Hepatic stellate cell (primary cell): ENCODE measurements around the gene ENC1.

Source experiments
- DNase-seq: peaks from one replicate; pipeline ENCODE4 v3.0.0; 2011; ENCODE audit warnings: low spot score

The ENC1 gene

DNA sequence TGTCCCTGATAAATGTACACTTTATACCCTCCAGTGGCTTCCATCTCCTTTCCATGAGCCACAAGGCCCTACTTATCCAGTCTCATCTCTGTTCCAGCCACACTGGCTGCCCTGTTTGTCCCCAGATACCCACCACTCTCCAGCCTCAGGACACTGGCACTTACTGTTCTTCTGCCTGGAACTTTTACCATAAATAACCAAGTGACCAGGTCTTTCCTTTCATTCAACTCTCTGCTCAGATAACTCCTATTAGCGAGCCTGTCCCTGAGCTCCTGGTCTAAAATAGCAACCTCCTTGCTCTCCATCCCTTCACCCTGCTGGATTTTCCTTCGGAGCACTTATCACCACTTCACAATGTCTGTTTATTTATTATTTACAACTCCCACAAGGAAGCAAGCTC lies 16.6 kb upstream of the ENC1 start:
- no peak for DNase-seq

DNA sequence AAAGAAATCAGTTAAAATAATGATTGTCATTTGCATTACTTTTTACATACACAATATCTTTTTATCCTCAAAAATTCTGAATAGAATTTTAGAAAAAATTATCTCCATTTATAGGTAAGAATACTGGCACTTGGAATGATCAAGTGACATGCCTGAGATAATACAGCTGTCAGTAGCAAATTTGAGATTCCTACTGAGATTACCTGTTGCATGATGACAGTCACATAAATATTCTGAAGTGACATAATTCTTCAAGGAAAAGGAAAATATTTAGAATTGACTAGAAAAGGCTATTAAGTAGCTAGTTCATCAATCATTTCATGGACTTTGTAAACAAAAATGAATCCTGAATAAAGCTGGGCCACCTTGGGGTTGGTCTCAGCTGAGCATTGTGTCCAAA lies 15.2 kb upstream of the ENC1 start:
- DNase-seq = no peak

DNA sequence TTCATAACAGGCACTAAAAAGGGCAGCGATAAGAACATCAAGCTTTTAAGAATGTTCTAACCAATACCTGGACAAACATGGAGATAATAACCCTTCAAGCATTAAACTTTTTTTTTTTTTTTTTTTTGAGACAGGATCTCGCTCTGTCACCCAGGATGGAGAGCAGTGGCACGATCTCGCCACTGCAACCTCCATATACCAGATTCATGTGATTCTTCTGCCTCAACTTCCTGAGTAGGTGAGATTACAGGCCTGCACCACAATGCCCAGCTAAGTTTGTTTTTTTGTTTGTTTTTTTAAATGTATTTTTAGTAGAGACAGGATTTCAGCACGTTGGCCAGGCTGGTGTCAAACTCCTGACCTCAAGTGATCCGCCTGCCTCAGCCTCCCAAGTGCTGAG lies 14.7 kb upstream of the ENC1 start:
- no peak for DNase-seq

- no peak for DNase-seq
Observed at GRCh38 chr5:74653991-74654390, 13.5 kb upstream of the ENC1 start.

GRCh38 chr5:74652576-74652975 lies 12.0 kb upstream of the ENC1 start:
- no peak for DNase-seq

DNA sequence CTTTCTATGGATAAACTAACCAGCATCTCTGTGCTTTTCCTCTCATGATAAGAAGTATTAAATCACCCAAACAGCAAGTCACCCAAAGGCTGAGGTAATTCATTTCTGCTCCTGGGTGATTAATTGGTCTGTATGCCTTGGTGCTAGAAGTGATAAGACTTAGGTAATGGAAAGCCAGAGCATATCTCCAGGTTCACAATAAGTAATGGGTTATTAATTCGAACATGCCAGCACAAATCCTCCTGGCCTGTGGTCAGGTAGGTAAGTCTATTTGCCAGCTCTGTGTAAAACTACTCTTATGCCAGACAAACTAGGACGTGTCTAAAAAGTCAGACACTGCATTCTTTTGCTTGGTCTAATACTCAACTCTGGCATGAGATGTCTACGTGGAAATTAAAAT lies 11.2 kb upstream of the ENC1 start:
- no peak for DNase-seq

- DNase-seq = no peak
Observed at GRCh38 chr5:74649421-74649973, 9.0 kb upstream of the ENC1 start.

DNA sequence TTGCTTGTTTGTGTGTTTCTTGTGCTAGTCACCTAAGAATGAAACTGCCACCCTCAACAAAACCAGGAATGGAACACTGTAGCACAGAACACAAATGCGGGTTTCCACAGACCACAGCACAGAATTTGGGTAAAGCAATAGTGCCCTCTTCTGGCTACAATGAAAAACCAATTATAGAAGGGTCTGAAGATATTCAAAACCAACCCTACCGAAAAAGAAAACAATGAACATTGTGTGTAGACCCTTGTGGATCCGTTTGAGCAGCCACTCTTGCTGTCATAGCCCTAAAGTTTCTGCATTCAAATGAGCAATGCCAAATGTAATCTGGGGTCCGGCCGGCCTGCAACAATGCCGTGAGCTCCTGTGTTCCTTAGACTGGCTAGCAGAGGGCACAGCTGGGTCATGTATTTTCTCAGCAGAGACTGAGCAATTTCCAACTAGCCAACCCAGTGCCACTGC lies 8.3 kb upstream of the ENC1 start:
- peak; percentile 66 for DNase-seq

DNA sequence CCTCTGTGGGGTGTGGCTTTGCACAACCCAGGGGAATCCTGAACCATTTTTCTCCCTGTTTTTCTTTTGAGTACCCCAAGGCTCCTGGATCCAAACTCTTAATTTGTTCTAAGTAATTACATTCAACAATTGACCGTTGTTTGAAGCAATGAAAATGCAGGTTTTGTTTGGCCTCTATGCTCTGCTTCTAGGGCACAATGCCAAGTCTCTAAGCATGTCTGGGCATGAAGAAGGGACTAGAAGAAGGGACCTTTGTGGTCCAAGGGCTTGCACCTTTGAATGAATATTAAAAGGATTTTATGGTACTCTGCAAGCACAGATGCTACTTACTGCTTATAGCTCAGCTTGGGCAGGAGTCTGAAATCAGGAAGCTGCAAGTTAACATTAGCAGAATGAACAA lies 6.6 kb upstream of the ENC1 start:
- no peak for DNase-seq

- DNase-seq = peak; percentile 72
Observed at GRCh38 chr5:74643111-74643562, 2.6 kb upstream of the ENC1 start.

DNA sequence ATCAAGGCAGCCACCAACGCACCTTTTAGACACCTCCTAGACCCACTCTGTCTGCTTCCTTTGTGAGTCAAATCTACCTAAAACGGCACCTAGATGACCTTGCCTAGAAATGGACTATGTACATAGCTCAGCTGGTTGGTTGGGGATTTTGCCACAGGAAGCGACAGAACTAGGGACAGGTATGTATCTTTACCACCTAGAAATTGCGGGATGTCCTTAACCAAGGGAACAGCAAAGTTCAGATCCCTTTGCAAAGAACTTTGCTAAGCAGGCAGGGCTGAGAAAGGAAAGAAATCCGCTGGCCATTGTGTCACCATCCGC lies 2.0 kb upstream of the ENC1 start:
- no peak for DNase-seq

DNA sequence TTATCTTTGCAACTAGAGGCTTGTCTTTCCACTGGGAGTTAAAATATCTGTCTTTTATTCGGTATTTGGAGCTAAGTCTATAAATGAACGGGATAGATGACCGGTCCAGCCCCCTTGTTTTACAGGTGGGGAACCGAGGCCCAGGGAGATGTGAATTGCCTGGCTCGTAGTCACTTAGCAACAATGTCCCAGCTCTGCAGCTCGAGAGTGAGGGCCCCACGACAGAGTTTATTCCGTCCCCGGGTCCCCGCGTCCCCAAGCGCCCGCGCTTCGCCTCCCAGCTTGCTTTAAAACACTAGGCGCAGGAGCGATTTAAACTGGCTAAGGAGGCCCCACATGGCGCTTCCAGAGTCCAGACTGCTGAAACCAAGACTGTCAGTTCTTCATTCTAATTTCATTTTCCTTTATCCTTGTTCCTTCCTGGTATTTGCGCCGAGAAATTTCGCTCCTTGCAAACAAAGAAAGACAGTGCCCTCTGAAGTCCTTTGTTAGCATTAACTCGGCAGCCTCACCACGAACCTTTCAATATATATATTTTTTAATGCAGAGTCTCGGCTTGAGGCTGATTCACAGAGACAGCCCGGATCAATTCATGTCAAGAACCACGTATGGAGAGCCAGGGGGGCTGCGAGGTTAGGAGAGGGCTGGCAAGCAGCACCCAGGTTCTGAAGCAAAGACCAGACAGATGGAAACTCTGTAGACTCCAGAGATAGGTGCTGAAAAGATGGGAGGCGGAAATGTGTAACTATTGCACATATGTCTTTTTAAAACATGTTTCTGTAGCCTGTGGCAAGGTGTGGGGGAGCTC lies 1.4 kb upstream of the ENC1 start:
- no peak for DNase-seq

DNA sequence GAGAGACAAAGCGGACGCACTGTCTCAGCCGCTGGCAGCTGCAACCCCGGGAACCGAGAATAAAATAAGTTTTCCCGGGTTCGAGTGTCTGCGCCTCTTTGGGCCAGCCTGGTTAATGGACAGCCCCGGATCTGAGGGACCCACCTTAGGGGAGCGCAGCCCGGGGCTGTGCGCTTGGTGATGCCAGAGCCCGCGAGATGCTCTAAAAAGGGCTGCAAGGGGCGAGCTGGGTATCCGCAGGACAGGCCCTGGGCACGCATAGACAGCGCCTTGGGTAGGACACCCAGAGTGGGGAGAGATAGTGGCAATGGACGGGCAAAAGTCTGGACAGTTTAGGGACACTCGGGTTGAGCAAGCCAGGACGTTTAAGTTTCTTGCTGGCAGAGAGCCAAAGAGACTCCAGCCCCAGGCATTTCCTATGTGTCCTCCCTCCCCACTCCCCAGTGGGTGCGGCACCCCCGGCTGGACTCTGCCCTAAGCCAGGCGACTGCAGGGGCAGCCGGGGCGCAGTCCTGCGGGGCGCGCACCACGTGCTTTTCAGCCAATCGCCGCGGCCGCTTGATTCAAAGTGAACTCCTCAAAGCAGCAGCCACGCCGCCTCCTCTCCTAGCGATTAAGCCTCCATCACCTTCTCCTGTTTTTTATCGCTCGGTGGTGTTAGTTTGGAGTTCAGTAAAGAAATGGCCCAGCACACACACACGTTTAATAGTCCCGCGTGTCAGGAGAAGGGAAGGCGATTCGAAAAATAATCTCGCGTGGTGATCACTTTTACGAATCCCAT lies 616 bp upstream of the ENC1 start:
- DNase-seq = peak; percentile 51

DNA sequence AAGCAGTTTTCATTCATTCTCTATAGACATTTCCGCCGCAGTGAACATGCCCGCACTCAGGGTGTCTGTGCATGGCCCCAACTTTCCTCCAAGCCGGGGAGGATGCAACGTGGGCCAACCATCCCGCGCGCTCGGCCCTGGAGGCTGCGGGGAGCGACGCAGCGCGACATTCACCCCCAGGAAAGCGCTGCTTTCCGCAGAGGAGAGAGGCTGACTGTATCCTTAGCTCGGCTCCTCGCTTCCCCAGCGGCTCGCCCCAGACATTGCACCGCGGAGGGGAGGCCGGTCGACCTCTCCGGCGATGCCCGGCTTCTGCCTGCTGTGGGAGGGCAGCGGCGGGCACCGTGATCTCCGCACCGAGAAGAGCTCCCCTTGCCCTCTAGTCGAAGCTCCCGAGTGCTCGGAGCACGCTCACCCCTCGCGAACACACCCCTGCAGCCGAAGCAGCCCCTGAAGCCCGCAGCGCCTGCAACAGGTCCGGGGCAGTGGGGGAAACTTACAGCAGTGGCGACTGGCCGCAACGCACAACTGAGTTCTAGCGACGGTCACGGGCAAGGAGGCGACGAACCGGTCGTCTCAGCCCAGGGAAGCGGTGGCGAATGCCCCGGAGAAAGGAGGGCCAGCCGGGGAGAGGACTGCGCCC lies 600 bp downstream of the ENC1 start:
- DNase-seq = peak; percentile 51

GRCh38 chr5:74638970-74639806 lies 1.3 kb downstream of the ENC1 start:
- DNase-seq = no peak

- no peak for DNase-seq
Observed at GRCh38 chr5:74638544-74638969, 2.0 kb downstream of the ENC1 start.

DNA sequence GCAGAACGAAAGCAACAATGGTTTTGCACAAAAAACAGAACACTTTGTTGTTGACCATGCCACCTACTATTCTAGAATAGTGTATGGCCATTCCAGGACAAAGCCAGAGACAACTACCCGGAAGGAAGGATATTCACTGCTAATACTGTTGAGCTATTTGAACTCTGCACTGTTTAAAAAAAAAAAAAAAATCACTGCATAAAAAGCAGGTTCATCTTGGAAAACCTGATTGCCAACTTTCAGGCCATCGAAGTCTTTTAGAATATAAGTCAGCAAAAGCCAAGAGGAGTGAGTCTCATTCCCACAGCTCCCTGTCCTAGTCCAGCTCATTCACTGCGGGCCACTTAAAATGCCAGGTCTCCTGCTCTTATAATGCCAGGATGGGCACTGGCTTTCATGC lies 4.0 kb downstream of the ENC1 start:
- DNase-seq = no peak

- no peak for DNase-seq
Observed at GRCh38 chr5:74636149-74636548, 4.4 kb downstream of the ENC1 start.

DNA sequence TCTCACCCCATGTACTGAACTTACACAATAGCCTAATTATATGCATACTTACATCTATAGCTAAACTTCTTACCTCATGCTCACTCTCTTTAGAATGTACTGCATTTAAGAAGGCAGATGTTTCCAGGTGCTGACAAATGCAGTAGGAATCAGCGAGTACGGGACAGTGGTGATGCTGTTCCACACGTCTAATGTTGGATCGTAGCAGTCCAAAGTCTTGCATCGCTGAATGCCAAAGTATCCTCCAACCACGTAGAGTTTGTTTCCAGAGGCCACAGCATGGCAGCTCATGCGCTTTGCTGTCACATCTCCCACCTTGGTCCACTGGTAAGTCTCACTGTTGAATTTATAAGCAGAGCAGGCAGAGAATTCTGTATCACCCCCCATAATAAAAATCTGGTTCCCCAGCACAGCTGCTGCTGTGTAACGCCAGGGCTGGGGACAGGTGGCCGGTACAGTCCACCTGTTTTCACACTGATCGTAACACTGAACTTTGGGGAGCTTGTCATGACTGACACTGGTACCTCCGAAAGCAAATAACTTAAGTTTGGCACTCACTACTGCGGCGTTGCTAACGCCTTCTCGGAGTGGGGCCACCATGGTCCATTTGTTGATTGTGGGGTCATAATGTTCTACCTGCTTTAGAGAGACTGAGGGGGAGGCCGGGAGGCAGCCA lies 5.8 kb downstream of the ENC1 start:
- no peak for DNase-seq

GRCh38 chr5:74633695-74634094 lies 6.8 kb downstream of the ENC1 start:
- DNase-seq = no peak

GRCh38 chr5:74632947-74633356 lies 7.6 kb downstream of the ENC1 start:
- peak; percentile 34 for DNase-seq
